Fibroblast of lung (primary cell): ENCODE measurements around the gene BCL7C.

Experiments
- EZH2 ChIP-seq: IDR thresholded peaks from 2 replicates; pipeline ENCODE4 v1.5.1; 2012; ENCODE audit warnings: low read length, control low read depth, mild to moderate bottlenecking; ENCODE audit errors: missing control alignments
- TF ChIP-seq, protein P1 (sequence below), 2 donors: IDR thresholded peaks in 1 of 2; conservative IDR thresholded peaks in 1 of 2; 1 replicate in 1 of 2; 2 replicates in 1 of 2; pipeline ENCODE4 v1.5.1; 2011 to 2012; ENCODE audit warnings: low read length in 2 of 2, control low read depth in 1 of 2, inconsistent platforms in 1 of 2, low read depth in 1 of 2, mild to moderate bottlenecking in 1 of 2

DNA sequence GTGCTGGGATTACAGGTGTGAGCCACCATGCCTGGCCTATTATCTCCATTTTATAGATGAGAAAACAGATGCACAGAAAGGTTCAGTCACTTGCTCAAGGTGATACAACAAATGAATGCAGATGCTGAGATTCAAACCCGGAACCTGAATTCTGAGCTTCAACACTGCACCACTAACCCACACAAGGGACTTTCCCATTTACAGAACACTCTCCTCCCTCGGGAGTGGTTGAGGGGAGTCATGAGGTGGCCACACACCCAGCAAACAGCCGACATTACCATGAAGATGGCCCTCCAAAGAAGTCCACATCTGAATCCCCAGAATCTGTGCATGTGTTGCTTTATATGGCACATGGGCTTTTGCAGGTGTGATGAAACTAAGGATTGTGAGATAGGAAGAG, 9.1 kb downstream of the BCL7C start:
- TF ChIP-seq, protein P1, sequence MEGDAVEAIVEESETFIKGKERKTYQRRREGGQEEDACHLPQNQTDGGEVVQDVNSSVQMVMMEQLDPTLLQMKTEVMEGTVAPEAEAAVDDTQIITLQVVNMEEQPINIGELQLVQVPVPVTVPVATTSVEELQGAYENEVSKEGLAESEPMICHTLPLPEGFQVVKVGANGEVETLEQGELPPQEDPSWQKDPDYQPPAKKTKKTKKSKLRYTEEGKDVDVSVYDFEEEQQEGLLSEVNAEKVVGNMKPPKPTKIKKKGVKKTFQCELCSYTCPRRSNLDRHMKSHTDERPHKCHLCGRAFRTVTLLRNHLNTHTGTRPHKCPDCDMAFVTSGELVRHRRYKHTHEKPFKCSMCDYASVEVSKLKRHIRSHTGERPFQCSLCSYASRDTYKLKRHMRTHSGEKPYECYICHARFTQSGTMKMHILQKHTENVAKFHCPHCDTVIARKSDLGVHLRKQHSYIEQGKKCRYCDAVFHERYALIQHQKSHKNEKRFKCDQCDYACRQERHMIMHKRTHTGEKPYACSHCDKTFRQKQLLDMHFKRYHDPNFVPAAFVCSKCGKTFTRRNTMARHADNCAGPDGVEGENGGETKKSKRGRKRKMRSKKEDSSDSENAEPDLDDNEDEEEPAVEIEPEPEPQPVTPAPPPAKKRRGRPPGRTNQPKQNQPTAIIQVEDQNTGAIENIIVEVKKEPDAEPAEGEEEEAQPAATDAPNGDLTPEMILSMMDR (conservative IDR thresholded peaks at IDR 0.05 in 1 of 2, IDR thresholded peaks at IDR 0.05 in 1 of 2; ENCODE audit: low read depth in 1 of 2, low read length in 2 of 2) = no peak
- TF ChIP-seq EZH2 = no peak
